Spleen (tissue), 11 donors: ENCODE data around the gene NPAS2. TPM values are rescaled to one million over a fixed set of nuclear protein-coding genes. Genes with fewer than 3 reads are reported as not detected.

Experiments
- DNase-seq: peaks from one replicate; pipeline ENCODE4 v3.0.0-alpha.2; 2020
- H3K27ac ChIP-seq, 8 donors: fragments of 200-600 bp; sonication (generic) in 7 of 8; 1 replicate in 4 of 8; 2 replicates in 4 of 8; pipeline versions ENCODE4 v1.5.0 to v1.8.0; 2016 to 2021; ENCODE audit warnings: inconsistent platforms in 4 of 8, mild to moderate bottlenecking in 4 of 8, moderate library complexity in 1 of 8
- H3K27me3 ChIP-seq, 7 donors: fragments of 200-600 bp; sonication (generic) in 6 of 7; replicated peaks in 1 of 7; 1 replicate in 4 of 7; 2 replicates in 3 of 7; pipeline versions ENCODE4 v1.5.0 to v1.8.0; 2016 to 2021; ENCODE audit warnings: inconsistent platforms in 3 of 7, mild to moderate bottlenecking in 1 of 7
- H3K36me3 ChIP-seq, 6 donors: fragments of 200-600 bp; sonication (generic) in 5 of 6; 1 replicate in 4 of 6; 2 replicates in 2 of 6; pipeline versions ENCODE4 v1.5.0 to v1.8.0; 2016 to 2021; ENCODE audit warnings: inconsistent platforms in 2 of 6
- H3K4me1 ChIP-seq, 6 donors: fragments of 200-600 bp; sonication (generic) in 5 of 6; 1 replicate in 3 of 6; 2 replicates in 3 of 6; pipeline versions ENCODE4 v1.5.0 to v1.8.0; 2016 to 2021; ENCODE audit warnings: inconsistent platforms in 3 of 6
- H3K4me3 ChIP-seq, 8 donors: fragments of 200-600 bp; sonication (generic) in 7 of 8; 1 replicate in 4 of 8; 2 replicates in 4 of 8; pipeline versions ENCODE4 v1.5.0 to v1.8.0; 2016 to 2021; ENCODE audit warnings: inconsistent platforms in 4 of 8, mild to moderate bottlenecking in 4 of 8, moderate library complexity in 2 of 8
- H3K9me3 ChIP-seq, 8 donors: fragments of 200-600 bp; sonication (generic) in 7 of 8; 1 replicate in 4 of 8; 2 replicates in 4 of 8; pipeline versions ENCODE4 v1.5.0 to v1.8.0; 2016 to 2021; ENCODE audit warnings: inconsistent platforms in 4 of 8
- POLR2A ChIP-seq, 3 donors: fragments of 450-650 bp; IDR thresholded peaks; one replicate each; pipeline ENCODE4 v1.5.1; 2017; ENCODE audit warnings: antibody characterized with exemption in 3 of 3, mild to moderate bottlenecking in 1 of 3
- POLR2AphosphoS5 ChIP-seq, 3 donors: sonication (generic); formaldehyde crosslinking; IDR thresholded peaks; one replicate each; pipeline ENCODE4 v1.5.1; 2017; ENCODE audit warnings: antibody characterized with exemption in 3 of 3
- WGBS, 5 donors: extraction: QIAGEN DNeasy Blood & Tissue Kit in 3 of 5; methylation state at CpG; one replicate each; pipeline versions ENCODE4 v1.1.5 to v1.1.7; 2013 to 2018; 5-methylcytosine and 5-hydroxymethylcytosine counted together
- intact Hi-C: fragments of 100-400 bp; cut with DNase I; formaldehyde crosslinking; loops from one replicate; pipeline ENCODE4 v1.15.0; 2023; ENCODE audit warnings: low total_unique reads
- polyA plus RNA-seq, 3 donors: library from polyadenylated mRNA; stranded (reverse); fragments of 200-250 nt; gene quantifications; one replicate each; pipeline ENCODE4 v1.2.1, GENCODE V29; 2013
- total RNA-seq, 7 donors: library from RNA; depleted of rRNA in 3 of 7; stranded (reverse); fragments of >200 nt in 3 of 7; fragmentation: NEBNext Ultra II Directional in 4 of 7; extraction: Animal tissue kit (Norgen Biotek cat#: 25700) in 4 of 7; gene quantifications; one replicate each; pipeline versions ENCODE4 v1.1.0 to v1.2.1, GENCODE V29; 2016 to 2021
- TF ChIP-seq, protein P1 (sequence below), 11 experiments: fragments of 200-600 bp in 7 of 11; fragments of 450-650 bp in 4 of 11; sonication (generic) in 4 of 11; IDR thresholded peaks in 8 of 11; conservative IDR thresholded peaks in 3 of 11; 1 replicate in 7 of 11; 2 replicates in 4 of 11; pipeline versions ENCODE4 v1.4.0 to v1.8.0; 2016 to 2021; ENCODE audit warnings: antibody characterized with exemption in 11 of 11, inconsistent platforms in 4 of 11, mild to moderate bottlenecking in 1 of 11
- donor health status: healthy with polysubstance abuse.
- donor health status: DM: no; HTN: no; CAD: no; lungs with moderate emphysema.
- donor health status: DM: no; HTN: no; CAD: no.
- donor health status: Bipolar disorder and iron deficiency.
- donor health status: healthy.
- donor health status: DM: no; HTN: no; CAD: no.
- donor health status: DM: yes; HTN: yes; CAD: no.

Gene NPAS2
- total and polyA plus RNA-seq, 10 donors, result 2.4 to 24.1 (median 8.4) TPM

DNA sequence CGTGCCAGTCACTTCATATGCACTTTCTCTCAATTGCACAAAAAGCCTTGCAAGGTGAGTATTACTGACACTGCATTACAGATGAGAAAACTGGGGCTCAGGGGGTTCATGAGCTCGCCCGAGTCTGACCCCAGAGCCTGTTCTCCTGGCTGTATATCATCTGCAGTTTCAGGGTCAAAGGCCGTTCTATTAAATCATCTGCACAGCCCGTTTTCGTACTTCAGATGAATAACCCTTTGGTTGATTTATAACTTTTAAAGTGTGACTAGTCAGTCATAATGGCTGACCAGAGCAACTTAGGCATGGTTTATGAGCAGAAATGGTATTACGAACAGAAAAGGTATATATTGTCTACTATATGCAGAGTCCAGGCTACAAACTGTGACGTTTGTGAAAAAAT is 35.3 kb upstream of the NPAS2 start:
- no peak overlapping the region for H3K4me3 ChIP-seq
- 87 to 95% (median 91%) methylated on average over 8 of the region's 8 CpGs for WGBS, 5 donors
- H3K27me3 ChIP-seq, result no peaks in the 10 kb centered on the region
- H3K27ac ChIP-seq, result no peak overlapping the region
- DNase-seq, result no peak
- H3K4me1 ChIP-seq, result peaks cover 0 to 22% (median 4%) of the 10 kb centered on the region in 6 donors
- no peak for TF ChIP-seq POLR2A (IDR thresholded peaks at IDR 0.05)
- TF ChIP-seq POLR2AphosphoS5 (IDR thresholded peaks at IDR 0.05), result no peak
- TF ChIP-seq, protein P1, sequence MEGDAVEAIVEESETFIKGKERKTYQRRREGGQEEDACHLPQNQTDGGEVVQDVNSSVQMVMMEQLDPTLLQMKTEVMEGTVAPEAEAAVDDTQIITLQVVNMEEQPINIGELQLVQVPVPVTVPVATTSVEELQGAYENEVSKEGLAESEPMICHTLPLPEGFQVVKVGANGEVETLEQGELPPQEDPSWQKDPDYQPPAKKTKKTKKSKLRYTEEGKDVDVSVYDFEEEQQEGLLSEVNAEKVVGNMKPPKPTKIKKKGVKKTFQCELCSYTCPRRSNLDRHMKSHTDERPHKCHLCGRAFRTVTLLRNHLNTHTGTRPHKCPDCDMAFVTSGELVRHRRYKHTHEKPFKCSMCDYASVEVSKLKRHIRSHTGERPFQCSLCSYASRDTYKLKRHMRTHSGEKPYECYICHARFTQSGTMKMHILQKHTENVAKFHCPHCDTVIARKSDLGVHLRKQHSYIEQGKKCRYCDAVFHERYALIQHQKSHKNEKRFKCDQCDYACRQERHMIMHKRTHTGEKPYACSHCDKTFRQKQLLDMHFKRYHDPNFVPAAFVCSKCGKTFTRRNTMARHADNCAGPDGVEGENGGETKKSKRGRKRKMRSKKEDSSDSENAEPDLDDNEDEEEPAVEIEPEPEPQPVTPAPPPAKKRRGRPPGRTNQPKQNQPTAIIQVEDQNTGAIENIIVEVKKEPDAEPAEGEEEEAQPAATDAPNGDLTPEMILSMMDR (IDR thresholded peaks at IDR 0.05 in 8 of 11, conservative IDR thresholded peaks at IDR 0.05 in 3 of 11), result no peak
- intact Hi-C loops, result no loop called here
- no peaks in the 10 kb centered on the region for H3K36me3 ChIP-seq
- H3K9me3 ChIP-seq, result no peaks in the 10 kb centered on the region

DNA sequence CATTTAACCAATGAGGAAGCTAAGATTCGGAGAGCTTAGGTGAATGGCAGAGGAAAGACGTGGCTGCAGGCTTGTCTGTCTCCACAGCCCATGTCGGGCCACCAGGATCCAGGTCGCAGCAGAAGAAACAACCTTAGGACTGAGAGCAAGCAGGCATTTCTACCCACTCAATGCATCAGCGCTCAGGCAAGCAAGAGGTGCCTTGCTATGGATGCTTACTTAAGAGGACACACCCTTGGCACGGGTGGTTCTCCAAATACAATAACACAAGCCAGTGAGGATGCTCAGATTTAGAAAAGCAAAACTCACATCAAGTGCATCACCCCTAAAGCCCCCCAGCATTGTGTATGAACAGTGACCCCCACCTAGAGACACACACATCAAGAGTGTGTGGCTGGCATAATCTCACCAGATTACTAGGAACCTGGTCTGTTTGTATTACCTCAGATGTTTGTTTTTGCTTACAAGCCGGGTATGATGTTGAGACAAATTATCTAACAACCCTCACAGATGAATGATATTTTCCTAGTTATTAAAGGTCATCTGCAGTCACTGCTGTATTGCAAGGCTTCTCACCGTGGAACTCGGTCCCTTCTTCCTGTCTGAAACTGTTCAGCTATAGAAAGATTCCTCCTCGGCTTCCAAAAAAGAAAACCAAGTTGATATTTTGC is 34.2 kb upstream of the NPAS2 start:
- peaks cover 0 to 17% (median 2%) of the 10 kb centered on the region in 6 donors for H3K4me1 ChIP-seq
- no peaks in the 10 kb centered on the region for H3K9me3 ChIP-seq
- no peak overlapping the region for H3K27ac ChIP-seq
- H3K4me3 ChIP-seq, result no peak overlapping the region
- no peaks in the 10 kb centered on the region for H3K27me3 ChIP-seq
- no peaks in the 10 kb centered on the region for H3K36me3 ChIP-seq
- intact Hi-C loops, result no loop called here
- no peak for DNase-seq
- TF ChIP-seq POLR2A (IDR thresholded peaks at IDR 0.05), result no peak
- no peak for TF ChIP-seq POLR2AphosphoS5 (IDR thresholded peaks at IDR 0.05)
- TF ChIP-seq, protein P1 (IDR thresholded peaks at IDR 0.05 in 8 of 11, conservative IDR thresholded peaks at IDR 0.05 in 3 of 11), result no peak
- WGBS, 5 donors, result 72 to 84% (median 81%) methylated on average over 10 of the region's 10 CpGs

DNA sequence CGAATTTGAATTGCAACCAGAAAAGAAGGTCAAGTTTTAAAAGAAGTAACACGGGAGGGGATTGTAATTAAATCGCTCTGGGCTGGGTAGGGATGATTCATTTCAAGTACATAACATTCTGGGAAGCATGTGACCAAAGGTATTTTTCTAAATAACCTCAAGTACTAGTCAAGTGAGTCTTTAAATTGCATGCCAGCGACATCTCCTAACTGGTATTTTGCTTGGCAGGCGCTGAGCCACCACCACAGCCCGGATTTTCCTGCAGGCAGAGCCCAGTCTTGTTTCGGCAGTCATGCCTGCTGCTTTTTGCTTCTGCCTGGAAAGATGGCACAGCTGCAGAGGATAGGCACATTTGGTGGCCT is 33.7 kb upstream of the NPAS2 start:
- no peak overlapping the region for H3K27ac ChIP-seq
- no peaks in the 10 kb centered on the region for H3K9me3 ChIP-seq
- TF ChIP-seq, protein P1 (IDR thresholded peaks at IDR 0.05 in 8 of 11, conservative IDR thresholded peaks at IDR 0.05 in 3 of 11), result no peak
- TF ChIP-seq POLR2AphosphoS5 (IDR thresholded peaks at IDR 0.05) (no peak), POLR2A (IDR thresholded peaks at IDR 0.05) (no peak)
- no peaks in the 10 kb centered on the region for H3K36me3 ChIP-seq
- intact Hi-C loops, result no loop called here
- DNase-seq, result no peak
- 75 to 89% (median 86%) methylated on average over 7 of the region's 7 CpGs for WGBS, 5 donors
- H3K27me3 ChIP-seq, result no peaks in the 10 kb centered on the region
- peaks cover 0 to 12% (median 0%) of the 10 kb centered on the region in 6 donors for H3K4me1 ChIP-seq
- no peak overlapping the region for H3K4me3 ChIP-seq

DNA sequence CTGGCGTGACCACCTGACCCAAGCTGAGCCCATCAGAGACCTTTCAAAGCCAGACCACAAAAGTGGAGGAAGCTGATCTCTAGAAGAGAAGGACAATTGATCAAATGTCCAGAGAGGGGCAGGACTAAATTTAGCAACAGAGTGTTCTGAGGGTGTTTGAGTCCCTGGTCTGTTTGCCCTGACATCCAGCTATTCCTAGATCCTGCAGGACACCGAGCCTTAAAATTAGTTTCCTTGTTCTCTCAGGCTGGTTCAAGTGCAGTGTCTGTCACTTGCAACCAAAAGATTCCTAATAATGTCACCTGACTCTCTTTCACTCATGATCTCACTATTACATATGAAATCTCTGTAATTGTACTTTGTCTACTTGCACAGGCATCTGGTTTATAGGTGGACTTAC is 33.0 kb upstream of the NPAS2 start:
- intact Hi-C loops, result no loop called here
- Histone ChIP-seq H3K27ac (no peak overlapping the region), H3K4me3 (no peak overlapping the region), H3K27me3 (no peaks in the 10 kb centered on the region), H3K4me1 (peaks cover 0 to 5% (median 0%) of the 10 kb centered on the region in 6 donors), H3K9me3 (no peaks in the 10 kb centered on the region), H3K36me3 (no peaks in the 10 kb centered on the region)
- TF ChIP-seq POLR2A (IDR thresholded peaks at IDR 0.05) (no peak), POLR2AphosphoS5 (IDR thresholded peaks at IDR 0.05) (no peak)
- TF ChIP-seq, protein P1 (IDR thresholded peaks at IDR 0.05 in 8 of 11, conservative IDR thresholded peaks at IDR 0.05 in 3 of 11), result no peak
- 92 to 100% (median 100%) methylated on average over 2 of the region's 2 CpGs for WGBS, 5 donors
- no peak for DNase-seq
